Head of caudate nucleus (tissue), 42 donors: ENCODE measurements around the gene NAA50.
A peak's percentile ranks its signal among the peaks of the same experiment; 100 is the strongest.

Experiments used
- DNase-seq, 42 donors: peaks; one replicate each; pipeline versions ENCODE4 v3.0.0 to v3.0.0-alpha.2; 2020 to 2021; ENCODE audit warnings: mixed read lengths in 7 of 42
- intact Hi-C: fragments of 100-400 bp; cut with DNase I; formaldehyde crosslinking; loops from one replicate; pipeline ENCODE4 v1.15.0; 2022

Gene NAA50

DNA sequence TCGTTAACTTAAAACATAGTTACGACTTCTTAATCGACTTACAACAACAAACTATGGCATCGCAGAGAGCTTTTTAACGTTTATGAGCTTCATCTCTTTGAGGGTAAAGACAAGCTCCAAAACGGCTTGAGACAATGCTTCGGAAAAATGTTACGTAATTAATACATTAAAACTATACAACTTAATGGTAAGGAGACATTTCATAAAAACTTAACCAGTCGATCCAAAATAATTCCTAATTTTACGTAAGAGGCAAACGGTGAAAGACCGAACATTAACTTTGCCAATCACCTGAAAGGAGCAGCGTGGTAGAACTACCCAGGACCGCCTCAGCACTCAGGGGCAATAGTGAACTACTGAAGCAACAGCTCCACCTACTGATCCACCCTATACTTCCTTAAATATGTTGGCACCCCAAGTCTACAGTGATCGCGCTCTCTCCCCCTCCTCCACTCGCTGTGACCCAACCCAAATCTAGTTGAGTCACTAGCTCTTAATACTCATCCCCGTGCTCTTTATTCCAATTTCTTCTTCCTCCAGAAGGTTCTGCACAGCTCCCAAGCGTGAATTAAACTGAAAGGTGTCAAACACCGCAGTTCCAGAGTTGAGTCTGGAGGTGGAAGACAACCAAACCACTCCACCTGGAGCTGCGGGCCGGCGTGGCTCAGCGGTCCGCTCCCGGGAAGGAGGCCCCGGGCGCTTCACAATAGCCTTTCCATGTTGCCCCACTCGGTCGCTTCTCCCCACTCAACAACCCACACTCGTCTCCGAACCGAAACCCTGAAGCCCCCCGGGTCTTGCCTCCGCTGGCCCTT is 901 bp downstream of the NAA50 start:
- intact Hi-C loops = loop anchor here (5.0 kb wide), 1 partner anchor 312 kb away; the partner anchor contains the start of genes CCDC191 and QTRT2
- DNase-seq = peak; percentile 31 to 90 (median 66)

- intact Hi-C loops = loop anchor here (5.0 kb wide), 1 partner anchor 314 kb away; the partner anchor contains the start of genes CCDC191 and QTRT2
- no peak for DNase-seq
Observed at GRCh38 chr3:113743006-113743630, 2.9 kb downstream of the NAA50 start.

GRCh38 chr3:113741620-113742019 is 4.4 kb downstream of the NAA50 start:
- intact Hi-C loops = loop anchor here (5.0 kb wide), 1 partner anchor 316 kb away; the partner anchor contains the start of genes CCDC191 and QTRT2
- DNase-seq = no peak

GRCh38 chr3:113741086-113741485 is 5.0 kb downstream of the NAA50 start:
- no peak for DNase-seq
- intact Hi-C loops = loop anchor here (5.0 kb wide), 1 partner anchor 316 kb away; the partner anchor contains the start of genes CCDC191 and QTRT2

GRCh38 chr3:113736548-113737089 is 9.4 kb downstream of the NAA50 start:
- peak in 2 of 42 donors; percentile 7 to 56 for DNase-seq
- intact Hi-C loops = no loop called here

DNA sequence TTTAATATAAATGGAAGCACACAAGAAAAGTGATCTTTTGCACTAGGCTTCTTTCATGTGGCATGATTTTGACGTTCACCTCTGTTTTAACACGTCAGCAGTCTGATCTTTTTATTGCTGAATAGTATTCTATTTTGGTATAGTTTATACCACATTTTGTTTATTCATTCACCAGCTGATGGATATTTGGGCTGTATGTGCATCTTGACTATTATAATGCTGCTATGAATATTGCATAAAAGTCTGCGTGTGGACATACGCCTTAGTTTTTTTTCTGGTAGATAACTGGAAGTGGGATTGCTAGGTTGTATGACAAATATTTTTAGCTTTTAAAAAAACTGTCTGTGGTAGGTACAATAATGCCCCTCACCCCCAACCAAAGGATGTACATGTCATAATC is 14.4 kb downstream of the NAA50 start:
- intact Hi-C loops = no loop called here
- no peak for DNase-seq

GRCh38 chr3:113730550-113730949 is 15.5 kb downstream of the NAA50 start:
- DNase-seq = no peak
- intact Hi-C loops = no loop called here

GRCh38 chr3:113728661-113729060 is 17.4 kb downstream of the NAA50 start:
- DNase-seq = no peak

GRCh38 chr3:113721636-113722035 is 24.4 kb downstream of the NAA50 start:
- no peak for DNase-seq
- intact Hi-C loops = no loop called here

More at GRCh38 chr3:113728661-113729060, 17.4 kb downstream of the NAA50 start:
- intact Hi-C loops = no loop called here

DNA sequence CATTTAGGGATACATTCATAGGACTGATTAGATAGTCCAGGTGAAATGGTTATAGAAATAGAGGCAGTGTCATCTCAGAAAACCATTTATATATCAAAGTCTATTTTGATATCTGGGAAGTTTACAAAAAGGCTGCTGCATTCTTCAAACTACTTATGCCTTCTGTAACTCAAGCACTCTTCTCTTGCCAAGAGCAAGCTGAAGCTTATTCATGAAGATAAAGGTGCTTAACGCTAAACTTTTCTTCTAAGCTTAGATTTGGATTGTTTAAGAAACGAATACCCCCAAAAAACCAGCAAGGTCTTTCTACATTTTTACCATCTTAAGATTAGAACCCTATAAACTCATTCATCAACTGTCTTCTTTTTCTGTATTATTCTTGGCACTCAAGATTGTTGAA is 26.3 kb downstream of the NAA50 start:
- intact Hi-C loops = no loop called here
- no peak for DNase-seq

DNA sequence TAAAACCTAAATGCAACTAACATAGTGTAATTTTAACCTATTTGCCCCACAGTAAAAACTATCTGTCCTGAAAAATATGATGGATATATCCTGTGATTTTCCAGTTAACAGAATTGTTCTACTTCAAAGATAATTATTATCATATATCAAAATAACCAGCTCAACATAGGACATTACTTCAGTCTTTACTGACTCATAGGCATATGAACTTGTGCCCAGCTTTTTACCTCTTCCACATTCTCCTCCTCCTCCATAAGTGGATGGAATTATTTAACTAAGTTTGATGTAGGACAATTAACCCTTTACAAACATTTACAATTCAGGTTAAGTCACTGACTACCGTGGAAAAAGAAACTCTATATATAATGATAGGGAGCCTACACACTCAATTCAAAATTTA is 26.8 kb downstream of the NAA50 start:
- intact Hi-C loops = no loop called here
- no peak for DNase-seq

DNA sequence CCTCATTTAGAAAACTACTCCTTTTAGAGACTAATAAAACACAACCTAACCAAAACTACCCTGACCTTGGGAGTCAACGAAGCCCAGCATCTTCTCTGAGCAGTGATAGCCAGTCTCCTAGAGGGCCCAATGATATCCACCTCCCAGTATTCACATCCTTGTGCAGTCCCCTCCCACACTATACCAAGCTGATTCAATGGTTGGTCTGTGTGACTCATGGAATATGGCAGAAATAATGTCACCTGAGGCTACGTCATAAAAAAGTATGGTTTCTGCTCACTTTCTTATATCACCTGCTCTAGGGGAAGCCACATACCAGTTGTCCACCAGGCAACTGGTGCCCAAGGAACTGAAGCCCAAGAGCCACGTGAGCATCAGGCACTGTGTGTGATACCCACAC is 28.2 kb downstream of the NAA50 start:
- intact Hi-C loops = no loop called here
- DNase-seq = no peak

DNA sequence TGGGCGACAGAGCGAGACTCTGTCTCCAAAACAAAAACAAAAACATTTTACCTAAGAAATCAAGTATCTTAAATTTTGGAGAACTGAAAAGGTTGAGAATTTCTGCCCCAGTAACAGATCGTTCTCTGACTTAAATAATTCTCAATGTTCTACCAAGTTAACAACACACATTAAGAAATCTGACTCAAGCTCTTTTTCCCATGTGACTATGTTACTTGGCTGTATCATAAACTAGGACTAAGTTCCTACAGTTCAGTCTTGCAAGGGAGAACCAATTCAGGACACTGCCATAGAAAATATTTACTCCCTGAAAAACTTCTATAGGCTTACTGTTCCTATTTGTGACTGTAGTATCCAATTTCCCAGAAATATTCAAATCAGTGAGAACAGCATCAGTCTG is 28.7 kb downstream of the NAA50 start:
- no peak for DNase-seq
- intact Hi-C loops = no loop called here

- intact Hi-C loops = no loop called here
- DNase-seq = no peak
Observed at GRCh38 chr3:113714702-113715101, 31.3 kb downstream of the NAA50 start.

DNA sequence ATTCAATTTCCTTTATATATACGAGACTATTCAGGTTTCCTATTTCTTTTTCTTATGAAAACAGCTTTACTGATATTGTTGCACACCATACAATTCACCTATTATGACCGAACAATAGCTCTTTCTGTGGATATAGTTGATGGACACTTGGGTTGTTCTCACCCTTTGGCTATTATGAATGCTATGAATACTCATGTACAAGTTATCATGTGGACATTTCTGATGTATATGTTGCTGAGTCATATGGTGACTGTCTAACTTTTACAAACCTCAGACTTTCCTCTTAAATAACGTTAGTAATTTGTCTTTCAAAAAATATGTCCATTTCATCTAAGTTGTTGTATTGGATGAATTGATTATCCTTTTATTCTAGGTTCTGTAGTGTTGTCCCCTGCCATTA is 33.9 kb downstream of the NAA50 start:
- intact Hi-C loops = no loop called here
- no peak for DNase-seq

- intact Hi-C loops = no loop called here
Observed at GRCh38 chr3:113707835-113708234, 38.2 kb downstream of the NAA50 start.

GRCh38 chr3:113698956-113699355 is 47.1 kb downstream of the NAA50 start:
- intact Hi-C loops = no loop called here

More at GRCh38 chr3:113707835-113708234, 38.2 kb downstream of the NAA50 start:
- no peak for DNase-seq

GRCh38 chr3:113698213-113698742 is 47.8 kb downstream of the NAA50 start:
- DNase-seq = no peak
- intact Hi-C loops = no loop called here

More at GRCh38 chr3:113698956-113699355, 47.1 kb downstream of the NAA50 start:
- DNase-seq = peak in 6 of 42 donors; percentile 3 to 24 (median 13)

- intact Hi-C loops = loop anchor here (2.0 kb wide), 1 partner anchor 49 kb away; the partner anchor contains the start of genes ATP6V1A and NAA50
- peak in 1 of 42 donors; percentile 6 for DNase-seq
Observed at GRCh38 chr3:113697500-113698090, 48.5 kb downstream of the NAA50 start.
